ENCODE measurements around the gene CLK2.
A peak's percentile ranks its signal among the peaks of the same experiment; 100 is the strongest.
"Not testable (repeated sequence)": the region's sequence is repeated elsewhere in the genome, so short reads cannot be mapped to it uniquely, and the experiment has no call there.

CLK2 gene

GRCh38 chr1:155241069-155241679 lies 32.1 kb downstream of the CLK2 start:
- peak; percentile 64 for DNase-seq

- no peak for DNase-seq
Observed at GRCh38 chr1:155236451-155236850, 36.9 kb downstream of the CLK2 start.

- not testable (repeated sequence) for DNase-seq
Observed at GRCh38 chr1:155235375-155235774, 37.9 kb downstream of the CLK2 start.

GRCh38 chr1:155233502-155233901 lies 39.8 kb downstream of the CLK2 start:
- DNase-seq, result not testable (repeated sequence)

- DNase-seq, result not testable (repeated sequence)
Observed at GRCh38 chr1:155232001-155232978, 41.0 kb downstream of the CLK2 start.

- DNase-seq, result not testable (repeated sequence)
Observed at GRCh38 chr1:155231302-155231701, 42.0 kb downstream of the CLK2 start.

GRCh38 chr1:155228096-155228427 lies 45.2 kb downstream of the CLK2 start:
- no peak for DNase-seq

GRCh38 chr1:155227261-155228095 lies 45.8 kb downstream of the CLK2 start:
- peak; percentile 99 for DNase-seq

- peak; percentile 47 for DNase-seq
Observed at GRCh38 chr1:155226910-155227260, 46.4 kb downstream of the CLK2 start.

GRCh38 chr1:155226188-155226909 lies 47.0 kb downstream of the CLK2 start:
- peak; percentile 66 for DNase-seq

GRCh38 chr1:155225404-155225759 lies 47.9 kb downstream of the CLK2 start:
- DNase-seq, result not testable (repeated sequence)

- DNase-seq, result no peak
Observed at GRCh38 chr1:155223047-155223446, 50.3 kb downstream of the CLK2 start.

GRCh38 chr1:155220211-155220965 lies 52.9 kb downstream of the CLK2 start:
- DNase-seq, result not testable (repeated sequence)

- no peak for DNase-seq
Observed at GRCh38 chr1:155219592-155220031, 53.7 kb downstream of the CLK2 start.

GRCh38 chr1:155218854-155219591 lies 54.3 kb downstream of the CLK2 start:
- peak; percentile 7 for DNase-seq

- not testable (repeated sequence) for DNase-seq
Observed at GRCh38 chr1:155214702-155215101, 58.6 kb downstream of the CLK2 start.

Measured in NCI-H1436 (cell line).